B cell (primary cell): ENCODE measurements around the gene FEV.

Source experiments
- EZH2 ChIP-seq: IDR thresholded peaks from 2 replicates; pipeline ENCODE4 v1.6.1; 2012; ENCODE audit warnings: borderline replicate concordance, low read depth, mild to moderate bottlenecking, moderate library complexity, low read length; ENCODE audit not compliant: insufficient read depth, poor library complexity, severe bottlenecking
- TF ChIP-seq, protein P1 (sequence below): fragments of 200-600 bp; IDR thresholded peaks from one replicate; pipeline ENCODE4 v1.8.0; 2022; ENCODE audit warnings: antibody characterized with exemption, mild to moderate bottlenecking

DNA sequence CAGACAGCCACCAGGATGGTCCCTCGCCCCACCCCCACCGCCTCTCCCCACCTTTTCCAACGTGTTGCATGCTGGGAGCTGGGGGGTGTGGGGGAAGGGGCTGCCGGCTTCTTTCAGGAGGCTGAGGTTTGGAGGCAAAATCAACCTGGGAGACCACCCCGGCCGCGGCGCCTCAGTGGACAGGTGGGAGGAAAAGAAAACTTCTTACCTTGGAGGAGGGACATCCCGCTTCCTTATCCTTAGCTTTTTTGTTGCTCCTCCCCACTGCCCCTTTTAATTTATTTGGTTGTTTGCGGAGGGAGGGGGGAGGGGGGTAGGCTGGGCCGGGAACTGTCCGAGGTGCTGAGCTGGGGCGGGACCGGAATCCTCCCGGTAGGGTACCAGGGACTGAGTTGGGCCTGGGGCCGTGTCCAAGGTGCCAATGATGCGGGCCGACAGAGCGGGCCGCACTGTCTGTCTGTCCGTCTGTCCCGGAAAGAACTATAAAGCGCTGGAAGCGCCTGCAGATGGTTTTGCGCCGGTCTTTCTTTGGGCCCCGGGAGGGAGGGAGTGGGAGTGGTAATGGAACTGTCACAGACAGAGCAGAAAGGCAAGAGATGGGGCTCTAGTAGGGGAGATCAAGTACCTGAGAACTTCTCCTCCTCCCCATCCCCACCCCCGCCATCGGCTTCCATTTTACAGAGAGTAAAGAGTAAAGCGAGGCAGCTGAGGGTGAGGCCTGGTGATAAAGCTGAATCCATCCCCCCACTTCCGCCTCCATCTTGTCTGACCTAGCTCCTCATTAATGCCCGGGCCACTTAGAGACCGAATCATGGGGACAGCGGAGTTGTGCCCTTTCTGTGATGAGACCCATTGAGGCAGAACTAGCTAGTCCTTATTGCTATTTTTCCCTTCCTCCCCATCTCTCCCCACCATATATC is 23.1 kb downstream of the FEV start:
- TF ChIP-seq, protein P1, sequence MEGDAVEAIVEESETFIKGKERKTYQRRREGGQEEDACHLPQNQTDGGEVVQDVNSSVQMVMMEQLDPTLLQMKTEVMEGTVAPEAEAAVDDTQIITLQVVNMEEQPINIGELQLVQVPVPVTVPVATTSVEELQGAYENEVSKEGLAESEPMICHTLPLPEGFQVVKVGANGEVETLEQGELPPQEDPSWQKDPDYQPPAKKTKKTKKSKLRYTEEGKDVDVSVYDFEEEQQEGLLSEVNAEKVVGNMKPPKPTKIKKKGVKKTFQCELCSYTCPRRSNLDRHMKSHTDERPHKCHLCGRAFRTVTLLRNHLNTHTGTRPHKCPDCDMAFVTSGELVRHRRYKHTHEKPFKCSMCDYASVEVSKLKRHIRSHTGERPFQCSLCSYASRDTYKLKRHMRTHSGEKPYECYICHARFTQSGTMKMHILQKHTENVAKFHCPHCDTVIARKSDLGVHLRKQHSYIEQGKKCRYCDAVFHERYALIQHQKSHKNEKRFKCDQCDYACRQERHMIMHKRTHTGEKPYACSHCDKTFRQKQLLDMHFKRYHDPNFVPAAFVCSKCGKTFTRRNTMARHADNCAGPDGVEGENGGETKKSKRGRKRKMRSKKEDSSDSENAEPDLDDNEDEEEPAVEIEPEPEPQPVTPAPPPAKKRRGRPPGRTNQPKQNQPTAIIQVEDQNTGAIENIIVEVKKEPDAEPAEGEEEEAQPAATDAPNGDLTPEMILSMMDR, result no peak
- peak; percentile 10 for TF ChIP-seq EZH2
